Astrocyte (in vitro differentiated cells and primary cell): ENCODE data around the gene RAC2. TPM values are rescaled to one million over a fixed set of nuclear protein-coding genes. Genes with fewer than 3 reads are reported as not detected.
A peak's percentile ranks its signal among the peaks of the same experiment; 100 is the strongest.

ENCODE experiments used
- DNase-seq: peaks from one replicate; pipeline ENCODE4 v3.0.0-alpha.2; 2010; ENCODE audit warnings: low read depth
- FAIRE-seq: peaks from 2 replicates; lab custom pipeline; 2011; peaks lifted over from hg19 to GRCh38; lab: Jason Lieb, UNC
- H2AFZ ChIP-seq: 2 replicates; pipeline ENCODE4 v1.6.0; 2012; ENCODE audit warnings: low read depth, low read length, inconsistent platforms
- H3K27ac ChIP-seq: 2 replicates; pipeline ENCODE4 v1.5.1; 2011; ENCODE audit warnings: low read depth, low read length, inconsistent platforms
- H3K27me3 ChIP-seq: 2 replicates; pipeline ENCODE4 v1.6.0; 2011; ENCODE audit warnings: low read length, inconsistent platforms; ENCODE audit not compliant: insufficient read depth
- H3K36me3 ChIP-seq: 2 replicates; pipeline ENCODE4 v1.5.1; 2011; ENCODE audit warnings: low read length, inconsistent platforms; ENCODE audit not compliant: insufficient read depth
- H3K4me1 ChIP-seq: 2 replicates; pipeline ENCODE4 v1.5.1; 2011; ENCODE audit warnings: low read length, inconsistent platforms; ENCODE audit not compliant: insufficient read depth
- H3K4me2 ChIP-seq: 2 replicates; pipeline ENCODE4 v1.6.0; 2012; ENCODE audit warnings: low read length, inconsistent platforms
- H3K4me3 ChIP-seq: 2 replicates; pipeline ENCODE4 v1.5.1; 2011; ENCODE audit warnings: low read depth, mild to moderate bottlenecking, low read length, inconsistent platforms; ENCODE audit not compliant: insufficient read depth
- H3K79me2 ChIP-seq: 2 replicates; pipeline ENCODE4 v1.6.0; 2012; ENCODE audit warnings: mild to moderate bottlenecking, low read length, inconsistent platforms; ENCODE audit not compliant: insufficient read depth
- H3K9ac ChIP-seq: 2 replicates; pipeline ENCODE4 v1.6.0; 2012; ENCODE audit warnings: mild to moderate bottlenecking, low read length, inconsistent platforms
- H3K9me3 ChIP-seq: 2 replicates; pipeline ENCODE4 v1.5.1; 2012; ENCODE audit warnings: low read depth, mild to moderate bottlenecking, low read length, inconsistent platforms; ENCODE audit not compliant: insufficient read depth
- H4K20me1 ChIP-seq: 2 replicates; pipeline ENCODE4 v1.6.0; 2012; ENCODE audit warnings: low read length, inconsistent platforms; ENCODE audit not compliant: insufficient read depth
- H3K27ac Mint-ChIP-seq: one replicate; pipeline ENCODE4 v1.8.0; 2021; ENCODE audit warnings: mild to moderate bottlenecking, mixed read lengths; ENCODE audit not compliant: unreplicated experiment
- H3K27me3 Mint-ChIP-seq: one replicate; pipeline ENCODE4 v1.8.0; 2021; ENCODE audit warnings: low read depth, mixed read lengths; ENCODE audit not compliant: unreplicated experiment
- H3K36me3 Mint-ChIP-seq: one replicate; pipeline ENCODE4 v1.8.0; 2021; ENCODE audit warnings: low read depth, mixed read lengths; ENCODE audit not compliant: unreplicated experiment
- H3K4me1 Mint-ChIP-seq: one replicate; pipeline ENCODE4 v1.8.0; 2021; ENCODE audit warnings: low read depth, mixed read lengths; ENCODE audit not compliant: unreplicated experiment
- H3K4me3 Mint-ChIP-seq: one replicate; pipeline ENCODE4 v1.8.0; 2021; ENCODE audit warnings: mild to moderate bottlenecking, moderate library complexity, mixed read lengths; ENCODE audit not compliant: unreplicated experiment
- H3K9me3 Mint-ChIP-seq: one replicate; pipeline ENCODE4 v1.8.0; 2021; ENCODE audit warnings: mild to moderate bottlenecking, mixed read lengths; ENCODE audit not compliant: unreplicated experiment
- EZH2 ChIP-seq: IDR thresholded peaks from 2 replicates; pipeline ENCODE4 v1.6.1; 2012; ENCODE audit warnings: mild to moderate bottlenecking, low read length, inconsistent platforms; ENCODE audit not compliant: insufficient read depth
- total RNA-seq: library from RNA; stranded (reverse); gene quantifications from 2 replicates; pipeline ENCODE4 v1.2.1, GENCODE V29; 2021
- TF ChIP-seq, protein P1 (sequence below): IDR thresholded peaks from 2 replicates; pipeline ENCODE4 v1.5.1; 2011; ENCODE audit warnings: low read depth, mild to moderate bottlenecking, inconsistent platforms, low read length, moderate library complexity; ENCODE audit not compliant: insufficient read depth

The RAC2 gene
- total RNA-seq, 1 donor from 2014 or later = 0.61 TPM

GRCh38 chr22:37187891-37188761, 55.9 kb downstream of the RAC2 start, which contains the start of gene C1QTNF6:
C1QTNF6 (minus strand) TSS chr22:37188247; CDS start chr22:37188213, 34 bp downstream.
- Histone ChIP-seq H3K9me3 (no peaks in the 10 kb centered on the region), H3K4me2 (peak within 1 kb of the TSS; percentile 87), H3K4me1 (peaks cover 36% of the 10 kb centered on the region), H4K20me1 (no peaks in the 10 kb centered on the region), H3K27me3 (no peaks in the 10 kb centered on the region), H3K79me2 (no peaks in the 10 kb centered on the region), H3K9ac (peak within 1 kb of the TSS; percentile 78), H3K36me3 (no peaks in the 10 kb centered on the region), H3K27ac (peak within 1 kb of the TSS; percentile 72), H2AFZ (peak within 1 kb of the TSS; percentile 83), H3K4me3 (peak within 1 kb of the TSS; percentile 53)
- DNase-seq (no peak), FAIRE-seq (no peak)
- Mint-ChIP-seq H3K27ac (peak within 1 kb of the TSS; percentile 75), H3K27me3 (peaks cover 5% of the 10 kb centered on the region), H3K4me1 (peaks cover 21% of the 10 kb centered on the region), H3K9me3 (peaks cover 3% of the 10 kb centered on the region), H3K4me3 (peak within 1 kb of the TSS; percentile 77), H3K36me3 (no peaks in the 10 kb centered on the region)
- TF ChIP-seq, protein P1, sequence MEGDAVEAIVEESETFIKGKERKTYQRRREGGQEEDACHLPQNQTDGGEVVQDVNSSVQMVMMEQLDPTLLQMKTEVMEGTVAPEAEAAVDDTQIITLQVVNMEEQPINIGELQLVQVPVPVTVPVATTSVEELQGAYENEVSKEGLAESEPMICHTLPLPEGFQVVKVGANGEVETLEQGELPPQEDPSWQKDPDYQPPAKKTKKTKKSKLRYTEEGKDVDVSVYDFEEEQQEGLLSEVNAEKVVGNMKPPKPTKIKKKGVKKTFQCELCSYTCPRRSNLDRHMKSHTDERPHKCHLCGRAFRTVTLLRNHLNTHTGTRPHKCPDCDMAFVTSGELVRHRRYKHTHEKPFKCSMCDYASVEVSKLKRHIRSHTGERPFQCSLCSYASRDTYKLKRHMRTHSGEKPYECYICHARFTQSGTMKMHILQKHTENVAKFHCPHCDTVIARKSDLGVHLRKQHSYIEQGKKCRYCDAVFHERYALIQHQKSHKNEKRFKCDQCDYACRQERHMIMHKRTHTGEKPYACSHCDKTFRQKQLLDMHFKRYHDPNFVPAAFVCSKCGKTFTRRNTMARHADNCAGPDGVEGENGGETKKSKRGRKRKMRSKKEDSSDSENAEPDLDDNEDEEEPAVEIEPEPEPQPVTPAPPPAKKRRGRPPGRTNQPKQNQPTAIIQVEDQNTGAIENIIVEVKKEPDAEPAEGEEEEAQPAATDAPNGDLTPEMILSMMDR = no peak
- no peak for TF ChIP-seq EZH2

DNA sequence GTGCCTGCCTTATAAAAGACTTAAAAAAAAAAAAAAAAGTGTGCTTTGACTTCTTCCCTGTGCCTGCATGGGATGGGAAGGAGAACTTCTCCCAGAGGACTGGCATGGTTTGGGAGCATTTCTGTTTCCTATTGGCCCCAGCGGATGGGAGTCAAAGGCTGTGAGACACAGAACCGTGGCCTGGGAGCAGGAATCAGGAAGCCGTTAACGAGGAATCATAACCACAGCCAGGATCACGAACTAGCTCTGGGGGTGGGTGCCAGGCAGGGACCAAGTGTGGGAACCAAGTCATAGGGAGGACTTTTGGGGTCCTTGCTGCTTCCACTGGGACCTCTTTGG, 56.5 kb downstream of the RAC2 start:
- peak overlapping the region; percentile 83 for H2AFZ ChIP-seq
- no peaks in the 10 kb centered on the region for H4K20me1 ChIP-seq
- H3K27ac ChIP-seq = peak overlapping the region; percentile 72
- no peaks in the 10 kb centered on the region for H3K9me3 ChIP-seq
- H3K27me3 ChIP-seq = no peaks in the 10 kb centered on the region
- H3K4me3 Mint-ChIP-seq = peak overlapping the region; percentile 77
- H3K27ac Mint-ChIP-seq = peak overlapping the region; percentile 75
- H3K4me3 ChIP-seq = peak overlapping the region; percentile 53
- H3K27me3 Mint-ChIP-seq = peaks cover 5% of the 10 kb centered on the region
- no peaks in the 10 kb centered on the region for H3K79me2 ChIP-seq
- DNase-seq (no peak), FAIRE-seq (no peak)
- peak overlapping the region; percentile 78 for H3K9ac ChIP-seq
- H3K4me2 ChIP-seq = peak overlapping the region; percentile 87
- H3K36me3 ChIP-seq = no peaks in the 10 kb centered on the region
- peaks cover 2% of the 10 kb centered on the region for H3K9me3 Mint-ChIP-seq
- peaks cover 21% of the 10 kb centered on the region for H3K4me1 Mint-ChIP-seq
- no peaks in the 10 kb centered on the region for H3K36me3 Mint-ChIP-seq
- H3K4me1 ChIP-seq = peaks cover 36% of the 10 kb centered on the region
- TF ChIP-seq, protein P1 = no peak
- no peak for TF ChIP-seq EZH2
